Duodenal mucosa (tissue), 2 donors: ENCODE measurements around the gene LHFPL6.

Source experiments
- H3K27ac ChIP-seq: one replicate; pipeline ENCODE4 v1.7.0; 2013; ENCODE audit warnings: low read depth, low read length
- H3K27me3 ChIP-seq, 2 donors: one replicate each; pipeline ENCODE4 v1.7.0; 2013; ENCODE audit warnings: low read length in 2 of 2, control low read depth in 1 of 2; ENCODE audit not compliant: insufficient read depth in 2 of 2, control insufficient read depth in 1 of 2
- H3K36me3 ChIP-seq, 2 donors: one replicate each; pipeline ENCODE4 v1.7.0; 2013; ENCODE audit warnings: low read length in 2 of 2, control low read depth in 1 of 2; ENCODE audit not compliant: insufficient read depth in 2 of 2, control insufficient read depth in 1 of 2
- H3K4me1 ChIP-seq, 2 donors: one replicate each; pipeline ENCODE4 v1.7.0; 2013; ENCODE audit warnings: low read length in 2 of 2, control low read depth in 1 of 2; ENCODE audit not compliant: insufficient read depth in 2 of 2, control insufficient read depth in 1 of 2
- H3K4me3 ChIP-seq, 2 donors: one replicate each; pipeline ENCODE4 v1.7.0; 2013; ENCODE audit warnings: low read length in 2 of 2, low read depth in 1 of 2
- H3K9ac ChIP-seq, 2 donors: one replicate each; pipeline ENCODE4 v1.7.0; 2013; ENCODE audit warnings: low read length in 2 of 2, low read depth in 1 of 2
- H3K9me3 ChIP-seq, 2 donors: one replicate each; pipeline ENCODE4 v1.7.0; 2013; ENCODE audit warnings: low read length in 2 of 2, control low read depth in 1 of 2; ENCODE audit not compliant: control insufficient read depth in 1 of 2

Gene LHFPL6

DNA sequence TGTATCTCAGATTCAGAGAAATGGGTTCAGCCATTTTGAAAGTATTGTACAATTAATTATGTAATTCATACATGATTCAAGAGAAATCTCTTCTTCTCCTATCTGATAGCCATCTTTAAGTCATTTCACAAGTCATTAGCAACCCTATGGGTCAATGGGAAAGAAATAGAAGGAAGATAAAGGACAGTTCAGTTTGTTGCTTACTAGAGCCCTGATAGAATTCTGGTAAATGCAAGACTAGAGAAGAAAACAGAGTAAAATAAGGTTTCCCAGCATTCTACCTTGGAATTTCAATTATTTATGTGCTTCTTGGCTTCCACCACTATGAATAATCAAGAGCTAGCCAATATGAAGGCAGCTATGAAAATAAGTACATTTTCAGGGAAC lies 117.7 kb downstream of the LHFPL6 start:
- H3K27ac ChIP-seq: no peak overlapping the region
- H3K4me1 ChIP-seq: no peaks in the 10 kb centered on the region
- no peak overlapping the region for H3K9ac ChIP-seq
- H3K9me3 ChIP-seq: no peaks in the 10 kb centered on the region
- no peaks in the 10 kb centered on the region for H3K36me3 ChIP-seq
- no peak overlapping the region for H3K4me3 ChIP-seq
- no peaks in the 10 kb centered on the region for H3K27me3 ChIP-seq

DNA sequence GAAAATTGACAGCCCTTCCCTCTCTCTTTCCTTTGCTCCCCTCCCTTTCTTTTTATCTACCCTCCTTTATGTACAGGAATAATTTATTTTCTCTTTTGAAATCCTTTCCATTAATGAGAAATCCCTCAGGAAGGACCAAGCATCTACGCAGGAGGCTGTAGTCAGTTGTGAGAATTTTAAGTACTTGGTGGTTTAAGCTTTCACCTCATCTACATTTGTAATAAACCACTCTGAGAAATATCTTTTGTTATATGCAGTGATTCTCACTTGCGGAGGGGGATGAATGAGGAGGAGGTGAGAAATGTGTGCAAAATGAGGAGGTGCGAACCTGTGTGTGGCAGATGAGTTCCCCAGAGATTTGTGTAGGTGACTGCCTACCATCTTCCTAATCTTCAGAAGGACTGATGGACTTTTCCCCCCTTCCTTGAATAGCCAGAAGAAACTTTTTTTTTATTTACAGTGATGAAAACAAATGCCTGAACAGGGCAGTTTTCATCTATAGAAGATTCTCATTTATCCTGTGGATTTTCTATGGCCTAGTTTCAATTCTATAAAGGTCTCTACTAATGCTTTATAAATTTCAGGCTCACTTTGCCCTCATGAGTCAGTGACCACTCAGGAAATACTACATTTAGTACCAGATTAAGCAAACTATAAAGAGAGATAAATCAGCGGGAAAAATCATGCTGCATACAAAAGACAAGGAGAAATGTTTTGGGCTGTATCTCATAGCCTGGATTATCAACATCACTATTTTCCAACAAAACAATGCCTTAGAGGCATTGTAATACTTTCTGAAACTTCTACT lies 118.3 kb downstream of the LHFPL6 start:
- no peak overlapping the region for H3K27ac ChIP-seq
- H3K4me1 ChIP-seq: no peaks in the 10 kb centered on the region
- no peaks in the 10 kb centered on the region for H3K36me3 ChIP-seq
- H3K9me3 ChIP-seq: no peaks in the 10 kb centered on the region
- no peak overlapping the region for H3K9ac ChIP-seq
- no peak overlapping the region for H3K4me3 ChIP-seq
- H3K27me3 ChIP-seq: no peaks in the 10 kb centered on the region

DNA sequence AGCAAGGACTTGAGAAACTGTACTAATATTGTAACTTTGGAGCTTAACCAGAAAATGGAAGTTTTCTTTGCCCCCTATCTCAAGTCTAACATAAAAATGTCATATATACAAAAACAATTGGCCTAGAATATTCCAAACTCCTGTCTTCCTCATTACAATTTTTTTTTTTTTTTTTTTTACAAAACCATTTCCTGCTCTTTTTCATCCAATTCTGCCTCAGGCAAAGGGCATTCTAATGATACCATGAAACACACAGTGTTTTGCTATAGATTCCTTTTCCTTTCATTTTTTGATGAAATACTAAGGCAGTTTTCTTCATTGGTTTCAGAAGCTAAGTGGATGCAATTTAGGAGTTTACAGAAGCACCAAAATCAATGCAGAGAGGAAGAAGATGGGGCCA lies 119.7 kb downstream of the LHFPL6 start:
- Histone ChIP-seq H3K9ac (no peak overlapping the region), H3K36me3 (no peaks in the 10 kb centered on the region), H3K27ac (no peak overlapping the region), H3K9me3 (no peaks in the 10 kb centered on the region), H3K4me1 (no peaks in the 10 kb centered on the region), H3K4me3 (no peak overlapping the region), H3K27me3 (no peaks in the 10 kb centered on the region)

DNA sequence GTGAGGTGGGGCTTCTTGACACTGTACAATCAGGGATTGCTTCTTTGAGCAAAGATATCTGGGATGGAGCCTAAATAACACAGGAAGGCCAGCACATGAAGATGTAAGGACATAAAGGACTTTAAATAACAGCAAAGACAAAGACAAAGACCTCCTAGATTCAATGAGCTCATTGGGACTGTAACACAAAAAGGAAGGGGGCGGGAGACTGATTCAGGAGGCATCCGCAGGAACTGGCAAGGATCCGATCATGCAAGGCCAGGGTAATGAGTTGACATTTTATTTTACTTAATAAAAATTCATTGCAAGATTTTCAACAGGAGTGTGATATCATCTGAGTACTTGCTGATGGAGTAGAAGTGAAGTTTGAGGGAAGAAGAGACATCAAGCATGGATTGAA lies 121.5 kb downstream of the LHFPL6 start:
- H3K36me3 ChIP-seq: no peaks in the 10 kb centered on the region
- H3K9ac ChIP-seq: no peak overlapping the region
- no peaks in the 10 kb centered on the region for H3K4me1 ChIP-seq
- H3K9me3 ChIP-seq: no peaks in the 10 kb centered on the region
- H3K4me3 ChIP-seq: no peak overlapping the region
- no peaks in the 10 kb centered on the region for H3K27me3 ChIP-seq
- H3K27ac ChIP-seq: no peak overlapping the region

GRCh38 chr13:39474600-39474999 lies 128.4 kb downstream of the LHFPL6 start:
- Histone ChIP-seq H3K27me3 (no peaks in the 10 kb centered on the region), H3K9ac (no peak overlapping the region), H3K4me1 (no peaks in the 10 kb centered on the region), H3K27ac (no peak overlapping the region), H3K36me3 (no peaks in the 10 kb centered on the region), H3K4me3 (no peak overlapping the region), H3K9me3 (no peaks in the 10 kb centered on the region)

GRCh38 chr13:39469676-39470075 lies 133.3 kb downstream of the LHFPL6 start:
- Histone ChIP-seq H3K9me3 (no peaks in the 10 kb centered on the region), H3K9ac (no peak overlapping the region), H3K27me3 (no peaks in the 10 kb centered on the region), H3K36me3 (no peaks in the 10 kb centered on the region), H3K4me1 (no peaks in the 10 kb centered on the region), H3K4me3 (no peak overlapping the region), H3K27ac (no peak overlapping the region)

DNA sequence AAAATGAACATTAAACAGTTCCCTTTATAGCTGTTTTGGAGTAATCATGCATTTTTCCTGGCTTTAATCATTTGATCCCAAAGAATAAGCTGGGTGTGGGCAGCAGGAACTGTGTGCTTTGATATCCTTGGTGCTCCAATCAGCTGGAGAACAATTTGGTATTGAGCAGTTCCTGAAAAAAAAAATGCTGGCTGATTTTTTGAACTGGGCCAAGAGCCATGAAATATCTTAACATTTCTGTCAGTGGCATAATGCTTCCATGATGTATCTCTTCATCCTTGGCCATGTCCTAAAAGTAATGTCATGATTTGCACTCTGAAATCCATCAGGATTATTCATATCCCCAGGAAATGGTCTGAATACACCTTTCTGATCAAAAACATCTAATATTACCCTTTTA lies 134.7 kb downstream of the LHFPL6 start:
- Histone ChIP-seq H3K9ac (no peak overlapping the region), H3K4me1 (no peaks in the 10 kb centered on the region), H3K27me3 (no peaks in the 10 kb centered on the region), H3K27ac (no peak overlapping the region), H3K36me3 (no peaks in the 10 kb centered on the region), H3K4me3 (no peak overlapping the region), H3K9me3 (no peaks in the 10 kb centered on the region)

DNA sequence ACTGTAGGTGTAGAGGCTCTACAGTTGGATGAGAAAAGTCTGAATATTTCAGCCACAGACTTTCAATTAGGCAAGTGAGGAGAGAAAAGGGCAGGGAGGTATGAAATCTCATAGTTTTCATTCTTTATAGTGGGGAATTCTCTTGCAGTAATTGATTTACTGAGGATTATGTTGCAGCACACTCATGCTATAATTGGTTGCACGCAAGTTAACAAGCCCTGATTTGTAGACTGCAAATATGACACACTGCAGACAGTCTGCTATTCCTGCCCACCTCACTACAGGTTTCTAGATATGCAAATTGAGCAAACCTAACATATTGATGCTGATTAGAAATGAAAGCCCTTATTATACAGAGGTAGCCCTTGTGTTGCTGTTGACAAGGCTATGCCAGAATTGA lies 139.4 kb downstream of the LHFPL6 start:
- Histone ChIP-seq H3K4me1 (no peaks in the 10 kb centered on the region), H3K9ac (no peak overlapping the region), H3K4me3 (no peak overlapping the region), H3K36me3 (no peaks in the 10 kb centered on the region), H3K27me3 (no peaks in the 10 kb centered on the region), H3K27ac (no peak overlapping the region), H3K9me3 (no peaks in the 10 kb centered on the region)

DNA sequence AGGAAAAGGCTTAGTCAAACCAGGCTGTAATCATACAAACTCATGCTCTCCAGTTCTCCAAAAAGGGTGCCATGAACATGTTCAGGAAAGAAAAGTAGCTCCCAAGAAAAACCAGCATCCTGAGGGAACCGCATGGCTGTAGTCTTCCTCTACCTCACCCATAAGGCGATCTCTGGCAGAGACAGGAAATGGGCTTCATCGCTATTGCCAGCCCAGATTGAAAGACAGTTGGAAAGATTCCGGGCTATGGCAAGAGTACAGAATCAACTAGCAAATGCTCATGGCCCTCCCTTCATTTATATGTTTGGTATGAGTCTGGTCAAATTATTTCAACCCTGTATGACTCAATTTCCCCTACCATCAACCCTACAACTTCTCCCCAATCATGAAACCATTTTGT lies 140.1 kb downstream of the LHFPL6 start:
- no peak overlapping the region for H3K9ac ChIP-seq
- no peaks in the 10 kb centered on the region for H3K27me3 ChIP-seq
- H3K4me3 ChIP-seq: no peak overlapping the region
- H3K27ac ChIP-seq: no peak overlapping the region
- no peaks in the 10 kb centered on the region for H3K4me1 ChIP-seq
- no peaks in the 10 kb centered on the region for H3K36me3 ChIP-seq
- no peaks in the 10 kb centered on the region for H3K9me3 ChIP-seq

DNA sequence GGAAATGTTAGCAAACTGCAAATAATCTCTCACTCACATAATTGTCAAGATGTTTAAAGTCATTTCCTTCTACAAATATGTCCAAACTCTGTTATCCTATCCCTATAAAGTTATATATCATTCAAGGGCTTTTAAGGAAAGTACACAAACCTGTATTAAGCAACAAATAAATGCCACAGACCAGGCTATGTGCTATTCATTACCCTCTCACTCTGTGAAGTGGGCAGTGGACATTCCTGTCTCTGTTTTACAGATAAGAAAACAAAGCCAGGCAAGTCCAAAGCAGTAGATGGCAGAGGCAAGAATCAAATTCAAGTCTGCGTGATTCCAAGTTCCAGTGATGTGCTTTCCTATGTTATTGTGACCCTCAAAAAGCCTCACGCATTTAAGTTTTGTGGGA lies 140.6 kb downstream of the LHFPL6 start:
- no peaks in the 10 kb centered on the region for H3K27me3 ChIP-seq
- H3K9ac ChIP-seq: no peak overlapping the region
- H3K36me3 ChIP-seq: no peaks in the 10 kb centered on the region
- no peaks in the 10 kb centered on the region for H3K4me1 ChIP-seq
- no peak overlapping the region for H3K4me3 ChIP-seq
- H3K27ac ChIP-seq: no peak overlapping the region
- H3K9me3 ChIP-seq: no peaks in the 10 kb centered on the region
